AG20443 (cell line): ENCODE data around the gene EDARADD.
"Not testable (repeated sequence)": the region's sequence is repeated elsewhere in the genome, so short reads cannot be mapped to it uniquely, and the experiment has no call there.

ENCODE experiments used
- DNase-seq: peaks from one replicate; pipeline ENCODE4 v3.0.0; 2012; ENCODE audit warnings: low spot score, mixed read lengths

Gene EDARADD

DNA sequence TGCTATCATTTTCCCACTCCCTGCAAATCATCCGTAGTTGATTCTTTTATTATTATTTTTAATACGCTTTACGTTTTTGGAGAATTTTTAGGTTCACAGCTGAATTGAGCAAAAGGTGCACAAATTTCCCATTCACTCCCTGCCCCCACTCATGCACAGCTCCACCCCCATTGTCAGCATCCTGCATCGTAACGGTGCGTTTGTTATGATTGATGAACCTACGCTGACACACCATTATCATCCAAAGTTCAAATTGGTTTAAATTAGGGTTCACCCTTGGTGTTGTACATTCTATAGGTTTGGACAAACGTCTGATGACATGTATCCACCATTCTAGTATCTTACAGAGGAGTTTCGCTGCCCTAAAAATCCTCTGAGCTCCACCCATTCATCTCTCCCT is 44.5 kb downstream of the EDARADD start:
- no peak for DNase-seq

DNA sequence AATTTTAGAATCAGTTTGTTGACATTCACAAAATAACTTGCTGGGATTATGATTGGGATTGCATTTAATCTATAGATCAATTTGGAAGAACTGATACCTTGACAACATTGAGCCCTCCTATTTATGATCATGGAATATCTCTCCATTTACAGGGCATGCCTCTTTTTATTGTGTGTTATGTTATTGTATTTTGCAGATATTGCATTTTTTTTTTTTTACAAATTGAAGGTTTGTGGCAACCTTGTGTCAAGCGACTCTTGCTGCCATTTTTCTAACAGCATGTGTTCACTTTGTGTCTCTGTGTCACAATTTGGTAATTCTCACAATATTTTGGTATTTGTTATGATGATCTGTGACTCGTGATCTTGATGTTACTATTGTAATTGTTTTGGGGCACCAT is 46.3 kb downstream of the EDARADD start:
- DNase-seq = no peak

DNA sequence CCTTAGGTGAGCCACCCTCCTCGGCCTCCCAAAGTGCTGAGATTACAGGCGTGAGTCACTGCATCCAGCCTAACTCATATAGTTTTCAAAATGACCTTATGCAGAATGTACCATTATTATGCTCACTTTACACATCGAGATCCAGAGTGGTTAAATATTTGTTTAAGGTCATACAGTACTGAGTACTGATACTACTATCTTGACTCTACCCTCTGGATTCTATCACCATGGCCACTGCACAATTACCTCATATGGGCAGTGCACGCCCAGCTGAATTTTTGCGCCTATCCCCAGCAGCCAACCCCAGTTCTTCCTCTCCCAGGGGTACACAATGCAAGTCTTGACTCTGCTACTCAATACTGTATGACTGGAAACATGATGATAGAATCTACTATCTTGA is 56.7 kb downstream of the EDARADD start:
- no peak for DNase-seq

DNA sequence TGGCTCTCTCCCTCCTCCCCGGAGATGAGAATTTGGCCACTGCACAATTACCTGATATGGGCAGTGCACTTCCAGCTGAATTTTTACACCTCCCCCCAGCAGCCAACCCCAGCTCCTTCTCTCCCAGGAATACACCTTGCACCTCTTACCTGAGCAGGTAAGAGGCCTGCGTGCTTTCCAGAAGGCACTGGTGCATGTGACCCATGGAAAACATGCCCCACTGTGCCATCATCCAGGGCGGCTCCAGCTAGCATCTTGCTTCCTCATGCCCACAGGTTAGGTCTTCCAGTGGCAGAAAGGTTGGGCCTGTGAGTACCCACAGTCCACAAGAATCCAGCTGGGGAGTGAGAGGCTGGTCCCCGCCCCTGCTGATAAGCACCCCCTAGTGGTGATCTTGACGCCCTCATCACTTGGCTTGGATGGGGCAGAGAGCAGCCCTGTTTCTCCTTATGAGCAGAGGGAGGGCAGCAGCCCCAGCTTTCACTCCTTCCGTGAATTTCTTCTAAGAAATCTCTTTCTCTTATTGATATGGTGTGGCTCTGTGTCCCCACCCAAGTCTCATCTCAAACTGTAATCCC is 57.8 kb downstream of the EDARADD start:
- peak; percentile 26 for DNase-seq

DNA sequence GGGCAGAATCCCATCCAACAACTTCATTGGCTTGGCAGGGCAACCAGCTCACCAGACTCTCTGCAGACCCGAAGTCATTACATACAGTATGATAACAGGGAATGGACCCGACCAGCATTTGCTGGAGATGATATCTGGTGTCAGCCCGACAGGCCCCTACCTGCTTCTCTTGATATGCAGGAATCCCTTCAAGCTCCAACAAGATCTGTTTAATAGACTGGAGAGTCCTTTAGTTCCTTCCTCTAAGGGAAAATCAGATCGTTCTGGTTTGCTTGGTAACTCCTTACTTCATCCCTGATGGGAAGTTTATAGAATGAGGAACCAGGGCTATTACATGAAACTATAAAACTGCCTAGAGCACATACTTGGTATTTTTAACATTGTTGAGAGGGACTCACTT is 61.2 kb downstream of the EDARADD start:
- DNase-seq = no peak

DNA sequence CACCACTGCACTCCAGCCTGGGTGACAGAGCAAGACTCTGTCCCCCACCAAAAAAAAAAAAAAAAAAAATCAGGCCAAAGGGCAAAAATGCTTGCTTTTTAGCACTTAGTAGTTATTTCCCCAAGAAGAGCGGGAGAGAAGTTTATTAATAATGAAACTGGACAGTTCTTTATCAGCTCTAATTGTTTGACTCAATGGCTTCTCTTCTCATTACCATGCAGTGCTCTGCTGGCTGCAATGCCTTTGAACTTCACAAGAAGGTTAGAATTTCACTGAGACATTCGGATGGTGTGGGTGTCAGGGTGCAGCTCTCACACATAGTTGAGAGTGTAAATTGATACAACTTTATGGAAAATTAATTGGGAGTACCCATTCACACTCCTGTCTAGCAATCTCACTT is 63.7 kb downstream of the EDARADD start:
- no peak for DNase-seq

DNA sequence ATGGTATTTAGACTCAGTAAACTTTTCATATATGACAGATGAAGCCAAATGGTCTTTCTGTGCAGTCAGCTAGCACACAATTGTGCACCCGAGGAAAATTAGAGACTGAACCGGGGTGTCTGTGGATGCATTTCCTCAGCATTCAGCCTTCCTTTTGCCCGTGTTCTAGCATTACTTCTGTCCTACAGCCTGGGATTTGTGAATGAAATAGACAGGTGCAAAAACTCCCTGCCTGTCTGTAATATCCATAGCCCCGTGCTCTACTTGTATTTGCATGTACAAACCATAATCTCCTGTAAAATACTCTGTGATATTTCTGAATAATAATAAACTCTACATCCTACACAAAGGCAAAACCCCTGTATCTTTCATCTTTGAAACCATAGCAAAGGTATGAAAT is 64.9 kb downstream of the EDARADD start:
- no peak for DNase-seq

DNA sequence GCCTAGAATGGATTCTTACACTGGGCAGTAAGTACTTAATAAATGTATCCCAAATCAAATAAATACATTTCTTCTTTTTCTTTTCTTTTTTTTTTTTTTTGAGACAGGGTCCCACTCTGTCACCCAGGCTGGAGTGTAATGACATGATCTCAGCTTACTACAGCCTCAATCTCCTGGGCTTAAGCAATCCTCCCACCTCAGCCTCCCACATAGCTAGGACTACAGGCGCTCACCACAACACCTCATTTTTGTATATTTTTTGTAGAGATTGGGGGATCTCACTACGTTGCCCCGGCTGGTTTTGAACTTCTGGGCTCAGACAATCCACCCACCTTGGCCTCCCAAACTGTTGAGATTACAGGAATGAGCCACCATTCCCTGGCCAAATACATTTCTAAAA is 66.0 kb downstream of the EDARADD start:
- DNase-seq = no peak

DNA sequence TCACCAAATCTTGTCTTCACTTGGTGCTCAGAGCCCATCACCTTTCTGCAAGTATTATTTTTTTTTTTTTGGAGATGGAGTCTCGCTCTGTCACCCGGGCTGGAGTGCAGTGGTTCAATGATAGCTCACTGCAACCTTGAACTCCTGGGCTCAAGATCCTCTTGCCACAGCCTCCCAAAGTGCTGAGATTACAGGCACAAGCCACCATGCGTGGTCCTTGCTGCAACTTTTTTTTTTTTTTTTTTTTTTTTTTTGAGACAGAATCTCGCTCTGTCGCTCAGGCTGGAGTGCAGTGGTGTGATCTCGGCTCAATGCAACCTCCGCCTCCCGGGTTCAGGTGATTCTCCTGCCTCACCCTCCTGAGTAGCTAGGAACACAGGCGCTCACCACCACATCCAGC is 70.1 kb downstream of the EDARADD start:
- not testable (repeated sequence) for DNase-seq

DNA sequence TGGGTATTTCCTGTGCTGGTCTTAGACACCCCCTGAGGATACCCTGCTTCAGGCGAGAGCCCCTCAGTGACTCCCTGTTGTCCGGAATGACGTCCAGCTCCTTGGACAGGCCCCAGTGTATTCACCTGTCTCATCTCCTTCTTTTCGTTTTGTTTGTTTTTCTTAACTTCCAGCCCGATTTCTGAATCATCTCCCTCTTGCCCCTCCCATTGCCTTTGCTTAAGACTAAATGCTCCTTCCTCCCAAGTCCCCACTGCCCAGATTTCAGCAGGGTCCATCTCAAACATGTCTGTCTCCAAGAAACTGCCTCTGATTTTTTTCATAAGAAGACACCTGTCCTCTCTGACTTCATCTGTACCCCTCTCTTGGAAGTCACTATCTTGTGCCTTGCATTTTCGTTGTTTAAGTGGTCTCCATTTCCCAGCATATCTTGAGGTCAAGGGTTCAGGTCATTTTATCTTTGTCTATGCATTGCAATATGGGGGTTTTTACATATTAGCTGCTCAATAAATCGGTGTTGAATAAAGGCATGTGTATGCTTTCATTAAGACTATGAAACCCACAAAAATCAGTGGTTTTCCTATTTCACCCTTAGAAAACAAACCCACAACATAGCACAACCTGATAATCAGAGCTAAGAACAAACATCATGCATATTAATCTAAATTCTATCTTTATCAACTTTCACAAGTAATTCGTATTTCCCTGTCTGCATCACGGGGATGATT is 71.3 kb downstream of the EDARADD start:
- no peak for DNase-seq

DNA sequence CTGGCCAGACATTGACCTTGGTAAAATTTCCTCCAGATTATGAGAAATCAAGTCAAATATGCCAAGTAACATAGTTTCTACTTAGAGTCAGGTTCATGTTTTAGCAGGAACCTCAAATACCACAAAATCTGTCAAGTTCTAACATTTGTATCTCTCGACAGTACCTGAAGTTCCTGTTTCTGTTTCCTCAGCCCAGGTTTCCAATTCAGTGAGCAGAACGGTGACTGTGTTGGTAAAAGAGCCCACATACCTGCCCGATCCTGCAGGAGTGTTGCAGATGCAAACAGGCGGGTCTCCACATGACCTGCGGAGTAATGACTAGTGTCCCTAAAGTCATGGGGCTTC is 71.8 kb downstream of the EDARADD start:
- no peak for DNase-seq

DNA sequence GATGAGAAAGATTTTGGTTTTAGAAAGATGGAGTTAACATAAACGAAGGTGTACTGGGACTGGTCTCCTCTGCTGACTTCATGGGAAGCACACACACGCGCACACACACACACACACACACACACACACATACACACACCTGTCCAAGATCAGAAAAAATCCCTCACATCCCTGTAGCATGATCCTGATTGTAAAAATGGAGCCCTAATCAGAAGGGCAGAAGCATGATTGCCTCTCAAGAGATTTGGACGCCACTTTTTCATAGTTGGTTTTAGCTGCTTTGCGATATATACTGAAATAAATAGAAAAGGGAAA is 73.2 kb downstream of the EDARADD start:
- DNase-seq = no peak

DNA sequence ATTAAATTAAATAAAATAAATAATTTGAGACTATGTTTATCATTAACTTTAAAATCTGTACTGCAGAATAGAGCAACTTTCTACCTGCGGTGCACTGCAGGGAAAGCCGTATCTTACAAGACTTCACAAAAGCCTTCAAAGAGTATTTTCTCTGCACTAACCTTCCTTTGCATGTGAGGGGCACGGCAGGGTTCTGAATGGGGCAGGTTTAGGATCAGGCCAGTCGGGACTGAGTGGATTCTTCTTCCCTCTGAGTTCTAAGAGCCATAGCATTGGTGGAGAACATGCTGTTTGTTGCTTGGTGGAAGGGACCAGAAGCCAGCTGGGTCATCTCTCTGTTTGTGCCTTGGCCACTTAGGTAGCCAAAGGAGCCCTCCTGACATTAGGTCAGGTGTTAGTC is 74.5 kb downstream of the EDARADD start:
- DNase-seq = no peak

DNA sequence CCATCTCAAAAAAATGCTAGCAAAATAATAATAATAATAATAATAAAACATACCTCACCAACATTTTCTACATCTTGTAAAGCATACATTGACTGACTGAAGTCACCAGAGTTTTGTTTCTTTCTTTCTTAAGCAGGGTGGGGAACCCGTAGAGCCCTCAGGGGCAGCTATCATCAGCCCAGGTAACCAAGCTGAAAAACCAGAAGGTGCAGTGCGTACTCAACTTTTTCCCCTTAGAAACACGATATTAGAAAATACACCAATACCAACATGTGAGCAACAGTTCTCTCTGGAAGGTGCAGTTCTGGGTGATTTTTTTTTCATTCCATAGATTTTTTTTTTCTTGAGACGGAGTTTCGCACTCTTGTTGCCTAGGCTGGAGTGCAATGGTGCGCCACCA is 75.4 kb downstream of the EDARADD start:
- DNase-seq = no peak

DNA sequence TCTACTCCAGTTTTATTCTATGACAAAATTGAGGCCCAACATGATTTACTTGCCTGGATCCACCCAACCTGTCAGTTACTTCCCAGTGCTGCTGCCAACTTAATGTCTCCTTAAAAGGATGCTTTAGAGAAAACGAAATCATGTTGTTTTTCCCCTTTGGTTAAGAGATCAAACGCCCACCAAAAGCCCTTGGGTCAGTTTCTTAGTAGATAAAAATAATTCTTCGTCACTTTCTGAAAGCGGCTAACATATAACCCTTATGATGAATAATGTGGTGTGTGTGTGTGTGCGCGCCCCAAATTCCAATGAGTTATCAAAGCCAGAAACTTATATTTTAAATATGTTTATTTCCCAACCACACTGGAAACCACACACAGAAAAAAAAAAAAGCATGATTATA is 77.0 kb downstream of the EDARADD start:
- DNase-seq = no peak

DNA sequence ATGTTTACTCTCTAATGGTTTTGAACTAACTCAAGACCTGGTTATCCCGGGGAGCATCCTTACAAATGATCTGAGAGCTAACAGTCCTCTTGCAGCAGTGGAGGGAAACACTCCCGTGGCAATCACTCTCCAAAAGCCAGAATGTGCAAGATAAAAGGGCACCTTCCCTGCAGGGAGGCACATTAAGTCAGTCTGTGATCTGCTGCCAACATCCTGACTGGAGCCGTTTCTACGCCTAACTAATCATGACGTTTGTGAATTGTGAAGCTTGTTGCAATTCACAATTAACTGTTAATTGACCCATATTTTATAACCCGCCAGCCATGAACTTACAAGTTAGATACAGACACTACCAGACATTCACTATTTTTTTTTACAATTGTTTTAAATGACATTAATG is 77.6 kb downstream of the EDARADD start:
- DNase-seq = no peak

DNA sequence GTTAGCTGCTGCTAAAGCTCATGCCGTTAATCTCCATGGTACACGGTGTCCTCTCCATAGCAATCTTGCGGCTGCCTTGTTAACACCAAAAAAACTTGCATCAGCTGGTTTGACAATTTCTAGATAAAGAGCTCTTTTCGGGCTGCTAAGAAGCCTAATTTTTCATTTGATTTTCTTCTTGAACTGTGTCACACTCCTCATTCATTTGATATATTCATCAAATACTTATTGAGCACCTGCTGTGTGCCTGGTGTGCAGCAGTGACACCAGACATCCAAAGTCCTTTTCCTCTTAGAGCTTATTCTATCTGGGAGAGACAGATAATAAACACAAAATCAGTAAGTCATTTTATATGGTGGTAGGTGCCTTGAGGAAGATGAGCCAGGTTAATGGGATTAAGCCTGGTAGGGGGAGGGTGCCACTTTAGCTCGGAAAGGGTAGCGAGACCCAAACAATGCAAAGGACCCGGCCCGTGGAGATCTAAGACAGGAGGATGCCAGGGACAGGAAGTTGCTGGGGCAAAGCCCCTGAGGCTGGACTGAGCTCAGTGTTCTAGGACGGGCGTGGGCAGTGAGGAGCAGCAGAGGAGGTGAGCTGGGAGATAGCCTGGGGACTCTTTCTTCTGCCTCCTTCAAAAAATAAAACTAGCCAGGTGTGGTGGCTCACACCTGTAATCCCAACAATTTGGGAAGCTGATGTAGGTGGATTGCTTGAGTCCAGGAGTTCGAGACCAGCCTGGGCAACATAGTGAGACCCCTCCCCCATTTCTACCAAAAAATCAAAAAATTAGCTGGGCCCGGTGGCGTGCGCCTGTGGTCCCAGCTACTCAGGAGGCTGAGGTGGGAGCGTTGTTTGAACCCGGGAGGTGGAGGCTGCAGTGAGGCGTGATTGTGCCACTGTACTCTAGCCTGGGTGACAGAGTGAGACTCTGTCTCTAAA is 79.0 kb downstream of the EDARADD start:
- DNase-seq = no peak

DNA sequence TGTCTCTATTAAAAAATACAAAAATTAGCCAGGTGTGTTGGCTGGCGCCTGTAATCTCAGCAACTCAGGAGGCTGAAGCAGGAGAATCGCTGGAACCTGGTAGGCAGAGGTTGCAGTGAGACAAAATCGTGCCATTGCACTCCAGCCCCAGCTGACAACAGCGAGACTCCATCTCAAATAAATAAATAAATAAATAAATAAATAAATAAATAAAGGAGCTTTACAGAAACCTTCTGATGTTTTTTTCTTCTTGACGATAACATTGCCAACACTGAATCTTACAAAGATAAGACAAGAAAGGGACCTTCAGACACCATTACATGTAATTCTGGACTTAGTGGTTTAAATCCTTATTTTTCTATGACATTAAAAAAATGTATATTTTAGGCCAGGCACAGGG is 81.9 kb downstream of the EDARADD start:
- no peak for DNase-seq

DNA sequence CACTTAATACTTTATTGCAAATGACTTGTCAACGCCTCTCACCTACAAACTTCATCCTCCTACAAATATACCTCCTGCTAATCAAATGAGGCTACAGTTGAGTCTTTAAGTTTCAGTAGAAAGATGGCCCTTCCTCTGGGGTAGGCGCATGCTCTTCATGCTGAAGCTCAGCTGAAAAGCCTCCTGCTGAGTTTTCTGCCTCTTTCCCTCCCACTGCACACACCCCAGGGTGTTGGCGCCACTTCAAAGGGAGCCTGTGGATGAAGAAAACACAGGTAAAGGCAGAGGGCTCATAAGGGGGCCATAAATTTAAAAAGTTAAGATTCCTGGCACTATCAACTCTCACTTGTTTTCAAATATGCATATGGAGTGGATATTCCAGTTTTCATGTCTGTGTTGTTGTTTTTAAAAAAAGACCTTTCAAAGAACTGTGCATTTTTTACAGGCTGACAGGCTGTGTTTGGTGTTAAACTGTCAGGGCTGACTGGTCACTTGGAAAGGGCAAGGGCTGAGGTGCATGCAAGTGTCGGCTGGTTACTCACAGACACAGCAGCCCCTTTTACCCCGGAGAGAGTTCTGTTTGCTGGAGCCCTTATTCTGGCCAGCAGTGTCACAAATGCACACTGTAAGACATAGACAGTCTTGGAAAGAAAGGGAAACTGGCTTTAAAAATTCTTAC is 86.8 kb downstream of the EDARADD start:
- DNase-seq = no peak

DNA sequence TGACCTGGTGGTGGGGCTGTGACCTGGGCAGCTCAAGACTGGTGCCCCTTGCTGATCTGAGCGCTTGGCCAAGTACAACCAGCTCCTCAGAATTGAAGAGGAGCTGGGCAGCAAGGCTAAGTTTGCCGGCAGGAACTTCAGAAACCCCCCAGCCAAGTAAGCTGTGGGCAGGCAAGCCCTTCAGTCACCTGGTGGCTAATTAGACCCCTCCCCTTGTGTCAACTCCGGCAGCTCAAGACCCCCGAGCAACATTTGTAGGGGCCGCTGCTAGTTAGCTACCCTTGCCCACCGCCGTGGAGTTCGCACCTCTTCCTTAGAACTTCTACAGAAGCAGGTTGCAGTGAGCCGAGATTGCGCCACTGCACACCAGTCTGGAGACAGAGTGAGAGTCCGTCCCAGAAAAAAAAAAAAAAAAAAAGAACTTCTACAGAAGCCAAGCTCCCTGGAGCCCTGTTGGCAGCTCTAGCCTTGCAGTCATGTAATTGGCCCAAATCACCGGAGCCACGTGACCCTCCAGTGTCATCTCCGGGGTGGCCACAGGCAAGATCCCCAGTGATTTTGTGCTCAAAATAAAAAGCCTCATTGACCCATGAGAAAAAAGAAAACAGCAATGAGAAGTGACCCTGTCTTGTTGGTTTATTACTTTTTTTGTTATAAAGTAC is 90.4 kb downstream of the EDARADD start:
- no peak for DNase-seq

DNA sequence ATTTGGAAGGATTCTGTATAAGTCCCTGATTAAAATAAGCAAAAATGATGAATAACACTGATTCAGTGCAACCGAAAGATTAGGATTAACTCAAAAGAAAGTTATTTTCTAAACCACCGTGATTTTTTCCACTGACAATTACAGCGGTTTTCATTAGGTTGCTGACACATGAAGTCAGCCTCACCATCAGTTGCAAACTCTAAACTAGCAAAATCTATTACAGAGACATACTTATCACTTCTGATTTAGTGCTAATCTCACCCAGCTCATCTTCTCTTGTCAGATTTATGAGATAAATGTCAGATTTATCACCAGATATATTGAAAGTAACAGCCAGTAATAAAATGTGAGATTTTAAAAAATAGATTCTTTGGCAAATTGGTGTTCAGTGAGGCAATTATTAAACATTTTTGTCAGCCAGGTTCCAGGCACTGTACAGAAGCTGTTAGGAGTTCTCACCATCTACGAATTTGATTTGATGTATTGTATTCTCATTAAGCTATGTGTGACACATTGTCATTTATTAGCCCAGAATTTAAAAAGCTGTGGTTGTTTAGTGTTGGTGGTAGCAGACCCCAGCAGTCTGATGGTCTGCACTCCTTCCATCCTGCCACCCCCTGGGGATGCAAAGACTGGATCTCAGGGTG is 92.4 kb downstream of the EDARADD start:
- DNase-seq = no peak

DNA sequence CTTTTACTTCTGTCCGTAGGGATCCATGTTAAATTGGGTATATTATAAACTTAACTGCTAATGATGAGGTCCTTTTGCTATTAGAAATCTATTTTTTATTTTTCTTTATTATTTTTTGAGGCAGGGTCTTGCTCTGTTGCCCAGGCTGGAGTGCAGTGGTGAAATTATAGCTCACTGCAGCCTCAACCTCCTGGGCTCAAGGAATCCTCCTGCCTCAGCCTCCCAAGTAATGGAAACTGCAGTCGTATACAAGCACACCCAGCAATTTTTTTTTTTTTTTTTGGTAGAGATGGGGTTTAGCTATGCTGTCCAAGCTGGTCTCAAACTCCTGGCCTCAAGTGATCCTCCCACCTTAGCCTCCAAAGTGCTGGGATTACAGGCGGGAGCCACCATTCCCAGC is 95.1 kb downstream of the EDARADD start:
- DNase-seq = not testable (repeated sequence)
